Suprapubic skin (tissue), 3 donors: ENCODE measurements around the gene PARVB.

ENCODE experiments used
- EP300 ChIP-seq: sonication (generic); formaldehyde crosslinking; IDR thresholded peaks from one replicate; pipeline ENCODE4 v1.6.1; 2017; ENCODE audit warnings: antibody characterized with exemption
- TF ChIP-seq, protein P1 (sequence below), 2 donors: fragments of 200-600 bp in 1 of 2; fragments of 450-650 bp in 1 of 2; sonication (generic) in 1 of 2; IDR thresholded peaks; one replicate each; pipeline ENCODE4 v1.5.1; 2016 to 2019; ENCODE audit warnings: antibody characterized with exemption in 2 of 2, mild to moderate bottlenecking in 1 of 2, moderate library complexity in 1 of 2

DNA sequence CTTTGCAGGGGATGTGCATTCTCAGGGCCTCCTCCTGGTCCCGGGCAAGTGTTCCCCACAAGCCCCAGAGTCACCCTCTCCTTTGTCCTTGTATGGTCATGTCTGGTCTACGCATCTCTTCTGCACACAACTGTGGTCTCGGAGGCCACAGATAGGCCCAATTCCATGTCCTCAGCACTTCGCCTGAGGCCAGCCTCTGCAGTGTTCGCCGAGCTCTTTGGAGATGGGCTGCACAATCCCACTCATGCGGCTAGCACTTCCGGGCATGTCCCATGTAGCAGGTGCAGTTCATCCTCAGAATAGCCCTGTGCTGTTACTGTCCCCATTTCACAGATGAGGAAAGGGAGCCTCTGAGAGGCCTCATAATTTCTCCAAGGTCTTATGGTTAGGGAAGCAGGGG lies 164.2 kb downstream of the PARVB start:
- TF ChIP-seq, protein P1, sequence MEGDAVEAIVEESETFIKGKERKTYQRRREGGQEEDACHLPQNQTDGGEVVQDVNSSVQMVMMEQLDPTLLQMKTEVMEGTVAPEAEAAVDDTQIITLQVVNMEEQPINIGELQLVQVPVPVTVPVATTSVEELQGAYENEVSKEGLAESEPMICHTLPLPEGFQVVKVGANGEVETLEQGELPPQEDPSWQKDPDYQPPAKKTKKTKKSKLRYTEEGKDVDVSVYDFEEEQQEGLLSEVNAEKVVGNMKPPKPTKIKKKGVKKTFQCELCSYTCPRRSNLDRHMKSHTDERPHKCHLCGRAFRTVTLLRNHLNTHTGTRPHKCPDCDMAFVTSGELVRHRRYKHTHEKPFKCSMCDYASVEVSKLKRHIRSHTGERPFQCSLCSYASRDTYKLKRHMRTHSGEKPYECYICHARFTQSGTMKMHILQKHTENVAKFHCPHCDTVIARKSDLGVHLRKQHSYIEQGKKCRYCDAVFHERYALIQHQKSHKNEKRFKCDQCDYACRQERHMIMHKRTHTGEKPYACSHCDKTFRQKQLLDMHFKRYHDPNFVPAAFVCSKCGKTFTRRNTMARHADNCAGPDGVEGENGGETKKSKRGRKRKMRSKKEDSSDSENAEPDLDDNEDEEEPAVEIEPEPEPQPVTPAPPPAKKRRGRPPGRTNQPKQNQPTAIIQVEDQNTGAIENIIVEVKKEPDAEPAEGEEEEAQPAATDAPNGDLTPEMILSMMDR (IDR thresholded peaks at IDR 0.05), result no peak
- TF ChIP-seq EP300, result no peak
